ENCODE data around the gene BHLHA9. TPM values are rescaled to one million over a fixed set of nuclear protein-coding genes. Genes with fewer than 3 reads are reported as not detected.

Gene BHLHA9
- total and polyA plus RNA-seq, 2 of the 8 experiments (the other 6 are each of a cell fraction or from before 2014, with no cell fraction given), result 0.29 to 0.34 TPM

GRCh38 chr17:1271441-1271840 lies 1.2 kb downstream of the BHLHA9 start:
- H2BK5ac ChIP-seq (ENCODE audit: low read depth, low read length), result no peak overlapping the region
- peak overlapping the region; percentile 80 for H4K91ac ChIP-seq (replicated peaks; ENCODE audit: insufficient read length, low read length)
- no peak overlapping the region for H3K27ac ChIP-seq (ENCODE audit: low read depth, low read length)
- no peak overlapping the region for H3K4ac ChIP-seq (replicated peaks; ENCODE audit: insufficient read length, low read depth, low read length)
- H2AK5ac ChIP-seq (ENCODE audit: low read depth, low read length), result no peak overlapping the region
- no peaks in the 10 kb centered on the region for H3K9me3 ChIP-seq (ENCODE audit: insufficient read depth in 2 of 2, low read depth in 1 of 2, low read length in 1 of 2)
- H3K14ac ChIP-seq (ENCODE audit: insufficient read length), result no peak overlapping the region
- H3K27me3 ChIP-seq (replicated peaks in 1 of 4; ENCODE audit: control insufficient read depth in 3 of 4, extremely low read depth in 1 of 4, insufficient read depth in 3 of 4, low read length in 3 of 4), result peaks cover 3 to 30% (median 16%) of the 10 kb centered on the region in 4 experiments; a peak in 6 of 7 replicates
- no peak overlapping the region for H2BK15ac ChIP-seq (ENCODE audit: low read length)
- H4K5ac ChIP-seq (ENCODE audit: insufficient read length, low read depth, low read length), result no peak overlapping the region
- peak overlapping the region in 1 of 4 experiments; percentile 37; a peak in 1 of 8 replicates for H3K4me3 ChIP-seq (ENCODE audit: extremely low read depth in 1 of 4, insufficient read depth in 2 of 4, low read depth in 3 of 4, low read length in 4 of 4)
- H3K79me2 ChIP-seq (ENCODE audit: control insufficient read depth in 1 of 2, insufficient read depth in 2 of 2, low read length in 2 of 2), result no peaks in the 10 kb centered on the region
- 87% methylated on average over 18 of the region's 18 CpGs; no CpG with 5 or more reads in 1 of the 2 experiments for WGBS, 2 experiments (ENCODE audit: extremely low coverage in 1 of 2, insufficient coverage in 1 of 2, insufficient read length in 1 of 2, insufficient replicate concordance in 2 of 2, low coverage in 1 of 2, low lambda C conversion rate in 2 of 2, missing lambda C conversion rate in 1 of 2)
- peaks cover 11% of the 10 kb centered on the region; the same call in 1 of the 2 replicates for H3K23me2 ChIP-seq (ENCODE audit: low read depth, low read length)
- H2AFZ ChIP-seq (ENCODE audit: low read length), result no peak overlapping the region
- peaks cover 0 to 3% of the 10 kb centered on the region in 2 experiments for H4K20me1 ChIP-seq (replicated peaks in 1 of 2; ENCODE audit: control insufficient read depth in 1 of 2, insufficient read depth in 2 of 2, low read length in 2 of 2)
- no peaks in the 10 kb centered on the region for H3K36me3 ChIP-seq (ENCODE audit: control insufficient read depth in 2 of 4, insufficient read depth in 4 of 4, low read length in 3 of 4)
- CTCF ChIA-PET (ENCODE audit: partially characterized antibody), result interaction anchor here (0.9 to 3.1 kb wide), 4 partner anchors 11 to 243 kb away, joined by 3 to 20 read pairs (median 4); no protein-coding TSS in a partner anchor
- no peak overlapping the region for H2BK20ac ChIP-seq (ENCODE audit: low read length)
- H3K18ac ChIP-seq (ENCODE audit: extremely low read depth, low read length), result peak overlapping the region; percentile 60
- no peaks in the 10 kb centered on the region for H3K79me1 ChIP-seq (ENCODE audit: low read depth, low read length)
- no peak overlapping the region for H3K9ac ChIP-seq (replicated peaks in 1 of 4; ENCODE audit: extremely low read depth in 1 of 4, low read depth in 3 of 4, low read length in 3 of 4)
- H2BK120ac ChIP-seq (replicated peaks; ENCODE audit: low read depth, low read length), result no peak overlapping the region
- peaks cover 0 to 9% (median 4%) of the 10 kb centered on the region in 4 experiments; a peak in 4 of 7 replicates for H3K4me1 ChIP-seq (replicated peaks in 1 of 4; ENCODE audit: control insufficient read depth in 3 of 4, insufficient read depth in 4 of 4, low read length in 3 of 4)
- H2BK12ac ChIP-seq (ENCODE audit: low read depth, low read length), result no peak overlapping the region; the same call in 1 of the 2 replicates
- H3K23ac ChIP-seq (ENCODE audit: insufficient read length), result no peak overlapping the region
- H3K56ac ChIP-seq (replicated peaks; ENCODE audit: insufficient read length, low read depth, low read length), result no peak overlapping the region
- POLR2A ChIA-PET (ENCODE audit: partially characterized antibody), result interaction anchor here (1.2 to 1.6 kb wide), 2 partner anchors 73 to 245 kb away, joined by 3 read pairs; partner anchors contain the start of gene INPP5K
- H3K4me2 ChIP-seq (ENCODE audit: insufficient read depth in 1 of 2, low read depth in 2 of 2, low read length in 2 of 2), result peak overlapping the region; percentile 19 to 67; a peak in 1 of 4 replicates
- FAIRE-seq (no peak), DNase-seq (ENCODE audit: low read depth in 1 of 2, low spot score in 2 of 2) (no peak)
- peak overlapping the region; percentile 62; the same call in 1 of the 2 replicates for H4K8ac ChIP-seq (ENCODE audit: extremely low read depth, insufficient read depth, low read length)
- no peak for TF ChIP-seq RAD21 (IDR thresholded peaks at IDR 0.05 in 1 of 2, conservative IDR thresholded peaks at IDR 0.05 in 1 of 2; ENCODE audit: low read depth in 2 of 2, low read length in 2 of 2)
- no peak for TF ChIP-seq HDAC2 (IDR thresholded peaks at IDR 0.05; ENCODE audit: borderline replicate concordance in 1 of 2, low read depth in 2 of 2, low read length in 2 of 2)
- no peak for TF ChIP-seq SAP30 (IDR thresholded peaks at IDR 0.05; ENCODE audit: insufficient read depth, insufficient replicate concordance, low read length)
- TF ChIP-seq TBP (IDR thresholded peaks at IDR 0.05; ENCODE audit: low read depth, low read length), result no peak
- no peak for TF ChIP-seq TEAD4 (IDR thresholded peaks at IDR 0.05; ENCODE audit: low read depth, low read length)
- TF ChIP-seq PHF8 (conservative IDR thresholded peaks at IDR 0.05; ENCODE audit: low read depth, low read length), result no peak
- TF ChIP-seq CBX8 (IDR thresholded peaks at IDR 0.05; ENCODE audit: borderline replicate concordance, low read depth, low read length), result no peak
- no peak for TF ChIP-seq POLR2AphosphoS5 (IDR thresholded peaks at IDR 0.05; ENCODE audit: low read depth, low read length)
- no peak for TF ChIP-seq TAF7 (optimal IDR thresholded peaks at IDR 0.05; ENCODE audit: borderline replicate concordance, low read depth, low read length)
- TF ChIP-seq KDM5A (IDR thresholded peaks at IDR 0.05; ENCODE audit: low read length), result no peak
- no peak for TF ChIP-seq NRF1 (IDR thresholded peaks at IDR 0.05; ENCODE audit: low read depth, low read length)
- no peak for TF ChIP-seq POLR2A (IDR thresholded peaks at IDR 0.05; ENCODE audit: control extremely low read depth in 1 of 2, low read depth in 2 of 2, low read length in 2 of 2)
- no peak for TF ChIP-seq CBX5 (IDR thresholded peaks at IDR 0.05; ENCODE audit: low read depth, low read length)
